ENCODE measurements around the gene CSNK1G2.

DNA sequence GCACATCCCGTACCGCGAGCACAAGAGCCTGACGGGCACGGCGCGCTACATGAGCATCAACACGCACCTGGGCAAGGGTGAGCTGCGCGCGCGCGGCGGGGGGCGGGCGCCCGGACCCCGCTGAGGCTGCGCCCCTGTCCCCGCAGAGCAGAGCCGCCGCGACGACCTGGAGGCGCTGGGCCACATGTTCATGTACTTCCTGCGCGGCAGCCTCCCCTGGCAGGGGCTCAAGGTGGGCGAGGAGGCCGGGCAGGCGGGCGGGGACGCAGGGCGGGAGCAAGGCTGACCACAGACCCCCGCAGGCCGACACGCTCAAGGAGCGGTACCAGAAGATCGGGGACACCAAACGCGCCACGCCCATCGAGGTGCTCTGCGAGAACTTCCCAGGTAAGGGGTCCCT lies 38.0 kb downstream of the CSNK1G2 start:
- TF ChIP-seq CTCF (IDR thresholded peaks at IDR 0.05) (no peak), POLR2A (IDR thresholded peaks at IDR 0.05) (no peak)

Data from Peyer's patch (tissue), 4 donors.